NK-92 (cell line): ENCODE data around the gene TBC1D22B.

Experiments used
- DNase-seq: peaks from one replicate; lab custom pipeline; 2025; ENCODE audit not compliant: unreplicated experiment; lab: John Stamatoyannopoulos, UW

TBC1D22B gene

DNA sequence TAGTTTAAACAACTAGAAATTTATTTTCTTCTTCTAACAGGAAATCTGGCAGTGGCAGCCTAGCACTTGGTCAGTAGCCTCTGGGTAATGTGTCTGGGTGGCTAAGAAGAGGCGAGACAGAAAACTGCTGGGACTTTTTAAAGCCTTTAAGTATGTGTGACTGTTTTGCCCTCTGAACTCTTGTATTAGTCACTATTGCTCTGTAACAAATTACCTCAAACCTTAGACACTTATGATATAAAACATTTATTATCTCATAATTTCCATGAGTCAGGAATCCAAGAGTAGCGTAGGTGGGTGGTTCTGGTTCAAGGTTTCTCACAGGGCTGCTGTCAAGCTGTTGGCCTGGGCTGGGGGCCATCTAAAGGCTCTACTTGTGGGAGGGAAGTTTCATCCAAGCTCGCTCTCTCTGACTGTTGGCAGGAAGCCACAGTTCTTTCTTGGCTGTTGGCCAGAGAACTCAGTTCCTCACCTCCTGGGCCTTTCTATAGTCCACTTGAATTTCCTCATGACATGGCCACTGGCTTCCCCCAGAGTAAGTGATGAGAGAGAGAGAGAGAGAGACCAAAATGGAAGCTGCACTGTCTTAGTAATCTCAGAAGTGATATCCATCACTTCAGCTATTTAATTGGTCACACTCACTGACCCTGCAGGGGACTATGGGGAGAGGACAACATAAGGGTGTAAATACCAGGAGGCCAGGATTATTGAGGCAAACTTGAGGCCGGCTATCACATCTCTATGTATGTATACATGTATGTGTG, 17.4 kb upstream of the TBC1D22B start:
- no peak for DNase-seq

GRCh38 chr6:37241131-37241530, 16.4 kb upstream of the TBC1D22B start:
- no peak for DNase-seq

DNA sequence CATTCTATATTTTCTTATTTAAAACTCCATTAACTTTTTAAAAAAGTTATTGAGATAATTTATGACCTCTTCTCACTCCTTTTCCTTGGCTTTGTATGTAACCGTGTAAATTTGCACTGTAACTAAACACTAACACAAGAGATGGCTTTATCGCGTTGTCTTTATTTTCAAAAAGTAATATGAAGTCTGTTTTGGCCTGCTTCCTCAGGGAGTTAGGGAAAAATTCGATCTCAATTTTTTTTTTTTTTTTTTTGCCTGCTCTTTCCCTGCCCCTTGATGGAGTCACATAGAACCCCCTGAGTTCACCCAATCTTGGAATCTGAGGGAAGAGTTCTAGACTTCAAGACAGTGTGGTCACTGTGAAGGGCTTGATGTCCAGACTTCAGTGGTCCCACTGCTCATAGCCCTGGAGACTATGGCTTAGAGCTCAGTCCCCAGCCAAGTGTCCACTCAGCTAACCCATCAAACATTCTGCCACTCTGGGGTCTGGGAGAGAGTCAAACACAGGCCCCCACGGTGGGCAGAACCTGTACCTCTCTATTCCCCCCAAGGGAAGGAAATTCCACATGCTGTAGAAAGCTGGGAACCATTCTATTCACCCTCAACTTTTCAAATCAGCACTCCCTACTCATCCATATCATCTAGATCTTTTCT, 15.7 kb upstream of the TBC1D22B start:
- no peak for DNase-seq

- DNase-seq = no peak
These were observed 15.0 kb upstream of the TBC1D22B start for GRCh38 chr6:37242429-37243052.

- no peak for DNase-seq
These were observed 14.3 kb upstream of the TBC1D22B start for GRCh38 chr6:37243131-37243815.

GRCh38 chr6:37243816-37244370, 13.7 kb upstream of the TBC1D22B start:
- no peak for DNase-seq

- DNase-seq = no peak
These were observed 12.9 kb upstream of the TBC1D22B start for GRCh38 chr6:37244430-37245310.

DNA sequence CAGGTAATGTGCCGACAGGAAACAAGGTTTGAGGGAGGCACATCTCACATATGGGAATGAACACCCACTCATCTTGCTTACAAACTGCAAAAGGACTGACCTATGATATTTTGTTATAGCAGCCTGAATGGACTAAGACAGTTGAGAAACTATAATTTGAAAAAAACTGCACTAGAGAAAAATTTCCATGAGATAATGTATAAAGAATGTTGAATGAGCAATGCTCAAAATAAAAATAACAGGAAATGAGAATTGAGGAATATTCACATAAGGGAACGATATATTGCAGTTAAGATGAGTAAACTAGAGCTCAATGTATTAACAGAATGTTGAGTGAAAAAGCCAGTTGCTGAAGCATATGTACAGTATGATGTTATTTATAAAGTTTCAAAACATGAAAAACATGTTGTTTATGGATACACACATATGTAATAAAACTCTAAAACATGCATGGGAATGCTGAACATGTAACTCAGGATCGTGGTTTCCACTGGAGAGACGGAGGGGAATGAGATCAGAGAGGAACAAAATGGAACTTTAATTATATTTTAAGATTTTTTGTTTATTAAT, 6.3 kb upstream of the TBC1D22B start:
- no peak for DNase-seq

DNA sequence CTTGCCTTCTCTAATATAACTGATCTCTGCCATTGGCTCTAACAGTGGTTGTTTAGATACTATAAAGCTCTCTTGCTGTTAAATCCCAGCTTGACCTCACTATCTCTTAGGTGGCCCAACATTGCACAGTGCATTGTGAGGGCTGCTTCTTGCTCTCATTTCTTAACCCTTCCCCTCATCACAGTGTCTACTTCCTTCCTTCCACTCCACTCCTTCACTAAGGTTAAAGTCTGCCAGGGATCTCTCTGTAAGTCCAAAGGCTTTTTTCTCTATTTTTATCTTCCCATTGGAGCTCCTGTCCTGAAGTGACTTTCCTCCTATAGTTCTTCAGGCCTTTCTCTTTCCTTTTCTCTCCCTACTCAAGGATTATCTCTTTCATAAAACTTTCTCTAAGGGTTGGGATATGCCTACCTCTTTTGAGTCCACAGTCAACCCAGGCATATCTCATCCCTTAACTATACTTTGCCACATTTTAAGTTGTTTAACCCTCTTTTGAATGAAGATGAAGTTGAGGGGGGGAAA, 4.0 kb upstream of the TBC1D22B start:
- DNase-seq = no peak

DNA sequence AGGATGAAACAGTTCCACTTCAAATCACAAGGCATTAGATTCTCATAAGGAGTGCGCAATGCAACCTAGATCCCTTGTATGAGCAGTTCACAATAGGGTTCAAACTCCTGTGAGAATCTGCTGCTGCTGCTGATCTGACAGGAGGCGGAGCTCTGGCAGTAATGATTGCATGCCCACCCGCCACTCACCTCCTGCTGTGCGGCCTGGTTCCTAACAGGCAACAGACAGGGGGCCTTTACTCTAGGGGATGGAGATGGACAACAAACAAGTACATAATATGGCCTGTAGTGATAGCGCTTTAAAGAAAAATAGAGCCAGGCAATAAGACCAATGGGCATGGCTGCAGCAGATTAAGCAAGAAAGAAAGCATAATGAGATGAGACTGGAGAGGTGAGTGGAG, 2.7 kb upstream of the TBC1D22B start:
- no peak for DNase-seq

DNA sequence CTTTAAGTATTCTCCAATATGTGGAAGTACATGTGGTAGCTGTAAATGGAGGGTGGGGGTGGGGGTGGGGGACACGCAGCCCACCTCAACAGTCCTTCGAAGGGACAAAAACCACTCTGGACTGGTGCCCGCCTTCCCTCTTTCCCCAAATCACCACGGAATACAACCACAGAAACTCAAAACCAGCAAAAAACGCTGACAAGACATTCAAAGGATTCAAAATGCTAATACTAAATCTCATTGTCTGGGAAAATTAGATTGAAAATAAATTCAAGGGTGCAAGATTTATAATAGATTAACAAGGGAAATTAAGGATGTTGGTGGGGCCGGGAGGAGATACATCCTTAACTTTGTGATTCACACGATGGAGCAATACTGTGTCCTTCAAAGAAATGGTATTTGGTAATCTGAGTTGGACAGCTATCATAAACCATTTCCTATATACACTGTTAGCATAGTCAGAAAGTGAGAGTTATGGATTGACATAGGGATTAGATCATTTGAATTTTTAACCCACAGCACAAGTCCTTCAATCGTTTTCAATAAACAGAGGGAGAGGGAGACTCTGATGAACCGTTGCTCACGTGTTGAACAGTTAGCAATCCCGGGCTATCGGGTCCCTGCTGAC, 766 bp upstream of the TBC1D22B start:
- DNase-seq = no peak

DNA sequence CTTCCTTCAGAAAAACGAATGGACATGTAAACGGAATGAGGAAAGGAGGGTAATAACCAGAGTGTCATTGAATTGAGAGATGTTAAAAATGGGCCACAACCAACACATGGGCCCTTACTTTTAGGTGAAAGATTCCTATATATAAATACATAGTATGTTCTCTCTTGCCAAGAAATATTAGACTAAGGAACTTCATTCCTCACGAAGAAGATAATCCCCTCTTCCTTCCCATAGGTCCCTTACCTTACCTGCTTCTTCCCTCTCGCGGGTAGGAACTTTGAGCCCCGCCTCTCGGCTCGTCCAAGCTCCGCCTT, 295 bp upstream of the TBC1D22B start:
- no peak for DNase-seq

GRCh38 chr6:37258405-37259105, 983 bp downstream of the TBC1D22B start:
- no peak for DNase-seq

DNA sequence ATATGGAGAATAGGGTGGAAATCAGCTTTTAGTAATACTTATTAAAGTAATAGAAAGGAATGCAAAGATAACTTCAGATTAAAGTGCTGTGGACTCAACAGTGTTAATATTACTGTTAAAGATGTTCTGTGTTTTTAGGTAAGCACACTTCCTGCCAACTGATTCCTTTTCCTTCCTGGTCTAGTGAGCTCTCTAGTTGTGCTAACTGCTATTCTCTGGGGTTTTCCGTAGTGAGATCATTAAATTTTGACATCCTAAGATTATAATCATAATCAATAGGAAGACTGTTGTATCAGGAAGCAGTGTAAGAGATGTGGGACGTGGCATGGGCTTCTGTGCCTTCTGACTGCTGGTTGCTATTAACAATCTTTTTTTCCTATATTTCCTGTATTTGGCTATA, 1.6 kb downstream of the TBC1D22B start:
- no peak for DNase-seq

GRCh38 chr6:37260040-37260439, 2.5 kb downstream of the TBC1D22B start:
- DNase-seq = no peak

GRCh38 chr6:37260444-37260843, 2.9 kb downstream of the TBC1D22B start:
- no peak for DNase-seq

GRCh38 chr6:37261198-37261597, 3.6 kb downstream of the TBC1D22B start:
- no peak for DNase-seq

DNA sequence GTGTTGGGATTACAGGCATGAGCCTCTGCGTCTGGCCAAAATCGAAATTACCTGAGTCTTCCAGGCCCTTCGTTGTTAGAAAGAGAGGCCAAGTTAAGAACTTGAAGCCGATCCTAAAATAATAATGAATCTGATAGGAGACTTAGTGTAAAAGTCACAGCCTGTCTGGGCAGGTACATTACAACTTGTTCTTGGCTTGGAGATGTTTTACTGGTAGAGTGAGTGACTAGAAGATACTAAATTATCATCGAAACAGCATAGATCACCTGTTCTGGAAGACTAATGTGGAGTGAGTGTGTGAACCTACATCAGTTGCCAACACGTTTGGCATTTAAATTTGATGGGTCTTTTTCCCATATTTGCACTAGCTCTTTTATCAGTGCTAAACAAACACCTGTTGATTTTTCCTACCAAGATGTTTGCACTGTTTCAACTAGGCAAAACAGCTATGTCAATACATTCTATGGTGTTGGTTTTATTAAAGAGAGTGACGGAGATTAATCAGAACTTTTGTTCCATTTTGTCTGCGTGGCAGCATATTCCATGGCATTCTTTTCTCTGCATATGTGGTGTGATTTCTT, 5.0 kb downstream of the TBC1D22B start:
- no peak for DNase-seq

DNA sequence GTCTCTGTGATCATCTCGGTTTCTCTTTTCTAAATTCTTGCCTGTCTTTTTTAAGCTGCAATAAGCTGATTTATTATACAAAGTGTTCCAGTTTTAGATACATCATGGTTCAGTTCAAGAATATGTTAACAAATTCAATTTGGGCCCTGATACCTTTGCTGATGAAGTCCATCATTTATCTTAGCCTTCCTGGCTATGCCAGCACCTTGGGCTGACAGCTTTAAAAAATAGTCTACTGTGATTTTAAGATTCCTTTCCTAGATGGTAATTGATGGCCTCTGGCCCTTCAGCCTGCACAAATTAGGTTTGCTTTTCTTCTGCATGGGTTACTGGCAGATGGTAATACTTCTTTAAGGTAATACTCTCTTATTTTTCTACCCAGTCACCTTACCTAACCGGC, 7.4 kb downstream of the TBC1D22B start:
- DNase-seq = no peak
